Measurements from ENCODE around the gene FRA10AC1.
A peak's percentile ranks its signal among the peaks of the same experiment; 100 is the strongest.

The FRA10AC1 gene

GRCh38 chr10:93672022-93672678, 30.2 kb downstream of the FRA10AC1 start:
- Histone ChIP-seq H2BK5ac (ENCODE audit: low read depth, low read length, poor library complexity, severe bottlenecking) (no peak overlapping the region), H2AFZ (ENCODE audit: low read depth, low read length) (no peak overlapping the region), H3K14ac (ENCODE audit: low read length in 2 of 2) (no peak overlapping the region), H4K91ac (ENCODE audit: low read length) (no peak overlapping the region), H3K9me3 (ENCODE audit: control insufficient read depth, low read length) (no peaks in the 10 kb centered on the region), H3K79me1 (replicated peaks; ENCODE audit: low read length, poor library complexity, severe bottlenecking) (no peaks in the 10 kb centered on the region), H2BK15ac (ENCODE audit: low read depth, poor library complexity, severe bottlenecking) (no peak overlapping the region), H4K8ac (ENCODE audit: low read length) (no peak overlapping the region), H3K23ac (ENCODE audit: low read length in 2 of 2) (no peak overlapping the region), H3K4me3 (ENCODE audit: insufficient read depth in 1 of 2, low read depth in 1 of 2, low read length in 2 of 2) (no peak overlapping the region), H2AK5ac (ENCODE audit: low read length, severe bottlenecking) (no peak overlapping the region), H3K27ac (ENCODE audit: low read length, poor library complexity, severe bottlenecking) (no peak overlapping the region), H2BK12ac (ENCODE audit: low read length in 2 of 2) (no peak overlapping the region), H3K27me3 (ENCODE audit: control insufficient read depth in 1 of 2, insufficient read depth in 1 of 2, low read length in 2 of 2) (no peaks in the 10 kb centered on the region), H2BK120ac (ENCODE audit: low read depth, low read length) (no peak overlapping the region), H3K4me1 (ENCODE audit: control insufficient read depth, insufficient read depth, low read depth, low read length) (no peaks in the 10 kb centered on the region), H3K4ac (ENCODE audit: low read depth in 1 of 2, low read length in 2 of 2) (no peak overlapping the region), H3K36me3 (ENCODE audit: control insufficient read depth in 1 of 2, insufficient read depth in 2 of 2, low read depth in 1 of 2, low read length in 2 of 2) (peaks cover 0 to 94% of the 10 kb centered on the region in 2 experiments), H3K18ac (ENCODE audit: low read depth in 1 of 2, low read length in 2 of 2) (no peak overlapping the region), H3K9ac (ENCODE audit: low read length) (no peak overlapping the region), H3K4me2 (ENCODE audit: low read length, poor library complexity, severe bottlenecking) (no peak overlapping the region)
- WGBS: 100% methylated on average over 1 of the region's 2 CpGs
- no peak for DNase-seq

- H2AK5ac ChIP-seq (ENCODE audit: low read length, severe bottlenecking): no peak overlapping the region
- no peak overlapping the region for H2BK12ac ChIP-seq (ENCODE audit: low read length in 2 of 2)
- H3K23ac ChIP-seq (ENCODE audit: low read length in 2 of 2): no peak overlapping the region
- WGBS: no CpG with 5 or more reads among the region's 2 CpGs
- H4K91ac ChIP-seq (ENCODE audit: low read length): no peak overlapping the region
- no peak overlapping the region for H3K27ac ChIP-seq (ENCODE audit: low read length, poor library complexity, severe bottlenecking)
- peak; percentile 22 for DNase-seq
- H3K18ac ChIP-seq (ENCODE audit: low read depth in 1 of 2, low read length in 2 of 2): no peak overlapping the region
- no peak overlapping the region for H3K4me2 ChIP-seq (ENCODE audit: low read length, poor library complexity, severe bottlenecking)
- H3K79me1 ChIP-seq (replicated peaks; ENCODE audit: low read length, poor library complexity, severe bottlenecking): no peaks in the 10 kb centered on the region
- no peaks in the 10 kb centered on the region for H3K27me3 ChIP-seq (ENCODE audit: control insufficient read depth in 1 of 2, insufficient read depth in 1 of 2, low read length in 2 of 2)
- no peak overlapping the region for H2BK120ac ChIP-seq (ENCODE audit: low read depth, low read length)
- H3K4ac ChIP-seq (ENCODE audit: low read depth in 1 of 2, low read length in 2 of 2): no peak overlapping the region
- peaks cover 0 to 93% of the 10 kb centered on the region in 2 experiments for H3K36me3 ChIP-seq (ENCODE audit: control insufficient read depth in 1 of 2, insufficient read depth in 2 of 2, low read depth in 1 of 2, low read length in 2 of 2)
- no peak overlapping the region for H2BK15ac ChIP-seq (ENCODE audit: low read depth, poor library complexity, severe bottlenecking)
- H4K8ac ChIP-seq (ENCODE audit: low read length): no peak overlapping the region
- H3K9ac ChIP-seq (ENCODE audit: low read length): no peak overlapping the region
- H3K9me3 ChIP-seq (ENCODE audit: control insufficient read depth, low read length): no peaks in the 10 kb centered on the region
- H3K4me1 ChIP-seq (ENCODE audit: control insufficient read depth, insufficient read depth, low read depth, low read length): no peaks in the 10 kb centered on the region
- H2BK5ac ChIP-seq (ENCODE audit: low read depth, low read length, poor library complexity, severe bottlenecking): no peak overlapping the region
- no peak overlapping the region for H3K14ac ChIP-seq (ENCODE audit: low read length in 2 of 2)
- no peak overlapping the region for H2AFZ ChIP-seq (ENCODE audit: low read depth, low read length)
- H3K4me3 ChIP-seq (ENCODE audit: insufficient read depth in 1 of 2, low read depth in 1 of 2, low read length in 2 of 2): no peak overlapping the region
Measured at GRCh38 chr10:93671042-93671441, 31.4 kb downstream of the FRA10AC1 start.

GRCh38 chr10:93670372-93670771, 32.0 kb downstream of the FRA10AC1 start:
- Histone ChIP-seq H3K79me1 (replicated peaks; ENCODE audit: low read length, poor library complexity, severe bottlenecking) (no peaks in the 10 kb centered on the region), H3K27ac (ENCODE audit: low read length, poor library complexity, severe bottlenecking) (no peak overlapping the region), H3K4me3 (ENCODE audit: insufficient read depth in 1 of 2, low read depth in 1 of 2, low read length in 2 of 2) (no peak overlapping the region), H3K18ac (ENCODE audit: low read depth in 1 of 2, low read length in 2 of 2) (no peak overlapping the region), H2AK5ac (ENCODE audit: low read length, severe bottlenecking) (no peak overlapping the region), H2AFZ (ENCODE audit: low read depth, low read length) (no peak overlapping the region), H4K8ac (ENCODE audit: low read length) (no peak overlapping the region), H2BK15ac (ENCODE audit: low read depth, poor library complexity, severe bottlenecking) (no peak overlapping the region), H3K9ac (ENCODE audit: low read length) (no peak overlapping the region), H3K14ac (ENCODE audit: low read length in 2 of 2) (no peak overlapping the region), H3K36me3 (ENCODE audit: control insufficient read depth in 1 of 2, insufficient read depth in 2 of 2, low read depth in 1 of 2, low read length in 2 of 2) (peaks cover 0 to 93% of the 10 kb centered on the region in 2 experiments), H3K9me3 (ENCODE audit: control insufficient read depth, low read length) (no peaks in the 10 kb centered on the region), H2BK12ac (ENCODE audit: low read length in 2 of 2) (no peak overlapping the region), H4K91ac (ENCODE audit: low read length) (no peak overlapping the region), H3K4me2 (ENCODE audit: low read length, poor library complexity, severe bottlenecking) (no peak overlapping the region), H3K4me1 (ENCODE audit: control insufficient read depth, insufficient read depth, low read depth, low read length) (no peaks in the 10 kb centered on the region), H2BK120ac (ENCODE audit: low read depth, low read length) (no peak overlapping the region), H2BK5ac (ENCODE audit: low read depth, low read length, poor library complexity, severe bottlenecking) (no peak overlapping the region), H3K23ac (ENCODE audit: low read length in 2 of 2) (no peak overlapping the region), H3K4ac (ENCODE audit: low read depth in 1 of 2, low read length in 2 of 2) (no peak overlapping the region), H3K27me3 (ENCODE audit: control insufficient read depth in 1 of 2, insufficient read depth in 1 of 2, low read length in 2 of 2) (no peaks in the 10 kb centered on the region)
- DNase-seq: no peak

GRCh38 chr10:93667795-93668194, 34.6 kb downstream of the FRA10AC1 start:
- H2BK120ac ChIP-seq (ENCODE audit: low read depth, low read length): no peak overlapping the region
- no peak overlapping the region for H2AFZ ChIP-seq (ENCODE audit: low read depth, low read length)

More at GRCh38 chr10:93667795-93668194, 34.6 kb downstream of the FRA10AC1 start:
- H4K8ac ChIP-seq (ENCODE audit: low read length): no peak overlapping the region
- peaks cover 0 to 89% of the 10 kb centered on the region in 2 experiments for H3K36me3 ChIP-seq (ENCODE audit: control insufficient read depth in 1 of 2, insufficient read depth in 2 of 2, low read depth in 1 of 2, low read length in 2 of 2)
- H3K4me2 ChIP-seq (ENCODE audit: low read length, poor library complexity, severe bottlenecking): no peak overlapping the region
- no peak overlapping the region for H2BK5ac ChIP-seq (ENCODE audit: low read depth, low read length, poor library complexity, severe bottlenecking)
- no peak overlapping the region for H2BK15ac ChIP-seq (ENCODE audit: low read depth, poor library complexity, severe bottlenecking)
- H3K4me3 ChIP-seq (ENCODE audit: insufficient read depth in 1 of 2, low read depth in 1 of 2, low read length in 2 of 2): no peak overlapping the region
- no peak overlapping the region for H3K23ac ChIP-seq (ENCODE audit: low read length in 2 of 2)
- H3K9ac ChIP-seq (ENCODE audit: low read length): no peak overlapping the region
- H3K9me3 ChIP-seq (ENCODE audit: control insufficient read depth, low read length): no peaks in the 10 kb centered on the region
- H3K27me3 ChIP-seq (ENCODE audit: control insufficient read depth in 1 of 2, insufficient read depth in 1 of 2, low read length in 2 of 2): no peaks in the 10 kb centered on the region
- no peak overlapping the region for H4K91ac ChIP-seq (ENCODE audit: low read length)
- no peaks in the 10 kb centered on the region for H3K79me1 ChIP-seq (replicated peaks; ENCODE audit: low read length, poor library complexity, severe bottlenecking)
- no peak overlapping the region for H2BK12ac ChIP-seq (ENCODE audit: low read length in 2 of 2)
- H3K4ac ChIP-seq (ENCODE audit: low read depth in 1 of 2, low read length in 2 of 2): no peak overlapping the region
- DNase-seq: no peak
- no peak overlapping the region for H3K18ac ChIP-seq (ENCODE audit: low read depth in 1 of 2, low read length in 2 of 2)
- H3K27ac ChIP-seq (ENCODE audit: low read length, poor library complexity, severe bottlenecking): no peak overlapping the region
- H2AK5ac ChIP-seq (ENCODE audit: low read length, severe bottlenecking): no peak overlapping the region
- no peak overlapping the region for H3K14ac ChIP-seq (ENCODE audit: low read length in 2 of 2)
- no CpG with 5 or more reads among the region's 3 CpGs for WGBS
- no peaks in the 10 kb centered on the region for H3K4me1 ChIP-seq (ENCODE audit: control insufficient read depth, insufficient read depth, low read depth, low read length)
